Measurements from ENCODE around the gene TOGARAM2.

TOGARAM2 gene

GRCh38 chr2:29000481-29000880, 19.4 kb downstream of the TOGARAM2 start:
- no peak for DNase-seq (ENCODE audit: low read depth)

GRCh38 chr2:29000956-29001355, 19.9 kb downstream of the TOGARAM2 start:
- no peak for DNase-seq (ENCODE audit: low read depth)

GRCh38 chr2:29001806-29002205, 20.7 kb downstream of the TOGARAM2 start:
- no peak for DNase-seq (ENCODE audit: low read depth)

- DNase-seq (ENCODE audit: low read depth): no peak
These were observed 23.7 kb downstream of the TOGARAM2 start for GRCh38 chr2:29004755-29005154.

- DNase-seq (ENCODE audit: low read depth): no peak
These were observed 24.2 kb downstream of the TOGARAM2 start for GRCh38 chr2:29005331-29005730.

GRCh38 chr2:29006092-29006979, 25.2 kb downstream of the TOGARAM2 start:
- no peak for DNase-seq (ENCODE audit: low read depth)

- DNase-seq (ENCODE audit: low read depth): no peak
These were observed 25.8 kb downstream of the TOGARAM2 start for GRCh38 chr2:29006980-29007301.

- no peak for DNase-seq (ENCODE audit: low read depth)
These were observed 28.2 kb downstream of the TOGARAM2 start for GRCh38 chr2:29009270-29009669.

GRCh38 chr2:29009711-29010677, 28.9 kb downstream of the TOGARAM2 start:
- DNase-seq (ENCODE audit: low read depth): no peak

GRCh38 chr2:29010946-29011345, 29.8 kb downstream of the TOGARAM2 start:
- no peak for DNase-seq (ENCODE audit: low read depth)

- DNase-seq (ENCODE audit: low read depth): no peak
These were observed 30.4 kb downstream of the TOGARAM2 start for GRCh38 chr2:29011418-29012060.

GRCh38 chr2:29012211-29012681, 31.1 kb downstream of the TOGARAM2 start:
- DNase-seq (ENCODE audit: low read depth): no peak

- no peak for DNase-seq (ENCODE audit: low read depth)
These were observed 32.1 kb downstream of the TOGARAM2 start for GRCh38 chr2:29013057-29013780.

- DNase-seq (ENCODE audit: low read depth): no peak
These were observed 33.2 kb downstream of the TOGARAM2 start for GRCh38 chr2:29014331-29014730.

GRCh38 chr2:29014811-29015421, 33.8 kb downstream of the TOGARAM2 start:
- no peak for DNase-seq (ENCODE audit: low read depth)

- no peak for DNase-seq (ENCODE audit: low read depth)
These were observed 34.8 kb downstream of the TOGARAM2 start for GRCh38 chr2:29015701-29016470.

GRCh38 chr2:29016504-29016903, 35.4 kb downstream of the TOGARAM2 start:
- DNase-seq (ENCODE audit: low read depth): no peak

GRCh38 chr2:29017716-29018435, 36.8 kb downstream of the TOGARAM2 start:
- DNase-seq (ENCODE audit: low read depth): no peak

- no peak for DNase-seq (ENCODE audit: low read depth)
These were observed 40.8 kb downstream of the TOGARAM2 start for GRCh38 chr2:29021886-29022285.

- no peak for DNase-seq (ENCODE audit: low read depth)
These were observed 41.6 kb downstream of the TOGARAM2 start for GRCh38 chr2:29022679-29023078.
